ENCODE data around the gene F2RL3.

Gene F2RL3

DNA sequence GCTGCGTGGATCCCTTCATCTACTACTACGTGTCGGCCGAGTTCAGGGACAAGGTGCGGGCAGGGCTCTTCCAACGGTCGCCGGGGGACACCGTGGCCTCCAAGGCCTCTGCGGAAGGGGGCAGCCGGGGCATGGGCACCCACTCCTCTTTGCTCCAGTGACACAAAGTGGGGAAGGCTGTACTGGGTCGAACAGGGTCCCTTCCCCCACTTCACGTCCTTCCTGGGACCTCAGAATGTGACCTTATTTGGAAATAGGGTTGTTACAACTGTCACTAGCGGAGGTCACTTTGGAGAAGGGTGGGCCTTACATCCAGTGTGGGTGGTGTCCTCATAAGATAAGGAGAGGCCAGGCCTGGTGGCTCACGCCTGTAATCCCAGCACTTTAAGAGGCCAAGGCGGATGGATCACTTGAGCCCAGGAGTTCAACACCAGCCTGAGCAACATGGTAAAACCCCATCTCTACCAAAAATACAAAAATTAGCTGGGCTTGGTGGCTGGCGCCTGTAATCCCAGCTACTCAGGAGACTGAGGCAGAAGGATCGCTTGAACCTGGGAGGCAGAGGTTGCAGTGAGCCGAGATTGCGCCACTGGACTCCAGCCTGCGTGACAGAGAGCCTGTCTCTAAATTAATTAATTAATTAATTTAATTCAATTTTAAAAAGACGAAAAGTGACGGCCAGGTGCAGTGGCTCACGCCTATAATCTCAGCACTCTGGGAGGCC, 1.8 kb downstream of the F2RL3 start:
- no peak overlapping the region for H3K4me3 ChIP-seq (ENCODE audit: low read depth, low read length)
- TF ChIP-seq CTCF (IDR thresholded peaks at IDR 0.05; ENCODE audit: low read depth, low read length) = no peak
- TF ChIP-seq POLR2A (IDR thresholded peaks at IDR 0.05; ENCODE audit: extremely low read depth, insufficient read length) = no peak
- TF ChIP-seq MAX (IDR thresholded peaks at IDR 0.05; ENCODE audit: low read depth, low read length) = no peak
- TF ChIP-seq MYC (IDR thresholded peaks at IDR 0.05; ENCODE audit: low read depth, low read length) = no peak
- peak; percentile 42 for DNase-seq (ENCODE audit: low read depth)

DNA sequence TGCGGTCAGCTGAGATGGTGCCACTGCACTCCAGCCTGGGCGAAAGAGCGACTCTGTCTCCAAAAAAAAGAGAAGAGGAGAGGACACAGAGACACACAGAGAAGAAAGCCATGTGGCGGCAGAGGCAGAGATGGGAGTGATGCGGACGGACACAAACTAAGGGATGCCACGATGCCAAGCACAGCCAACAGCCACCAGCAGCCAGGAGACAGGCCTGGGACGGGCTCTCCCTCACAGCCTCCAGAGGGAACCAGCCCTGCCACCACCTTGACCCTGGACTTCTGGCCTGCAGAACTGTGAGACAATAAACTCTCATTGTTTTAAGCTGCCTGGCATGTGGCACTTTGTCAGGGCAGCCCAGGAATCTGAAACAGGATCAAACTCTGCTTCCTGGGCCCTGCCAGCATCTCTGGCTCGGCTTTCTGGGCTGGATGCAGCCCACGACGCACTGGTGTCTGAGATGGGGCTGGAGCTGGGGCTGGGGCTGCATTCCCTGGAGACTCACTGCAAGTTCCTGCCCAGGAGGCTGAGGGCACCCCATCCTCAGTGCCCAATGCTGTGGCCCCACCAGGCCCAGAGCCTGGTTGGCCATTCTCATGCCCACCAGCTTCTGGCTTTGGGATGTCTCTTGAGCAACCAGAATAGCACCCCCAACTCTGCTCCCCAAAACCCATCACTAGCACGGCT, 3.0 kb downstream of the F2RL3 start:
- TF ChIP-seq POLR2A (IDR thresholded peaks at IDR 0.05; ENCODE audit: extremely low read depth, insufficient read length) = no peak
- no peak for TF ChIP-seq CTCF (IDR thresholded peaks at IDR 0.05; ENCODE audit: low read depth, low read length)
- TF ChIP-seq MYC (IDR thresholded peaks at IDR 0.05; ENCODE audit: low read depth, low read length) = no peak
- no peak for TF ChIP-seq MAX (IDR thresholded peaks at IDR 0.05; ENCODE audit: low read depth, low read length)
- no peak for DNase-seq (ENCODE audit: low read depth)
- no peak overlapping the region for H3K4me3 ChIP-seq (ENCODE audit: low read depth, low read length)

DNA sequence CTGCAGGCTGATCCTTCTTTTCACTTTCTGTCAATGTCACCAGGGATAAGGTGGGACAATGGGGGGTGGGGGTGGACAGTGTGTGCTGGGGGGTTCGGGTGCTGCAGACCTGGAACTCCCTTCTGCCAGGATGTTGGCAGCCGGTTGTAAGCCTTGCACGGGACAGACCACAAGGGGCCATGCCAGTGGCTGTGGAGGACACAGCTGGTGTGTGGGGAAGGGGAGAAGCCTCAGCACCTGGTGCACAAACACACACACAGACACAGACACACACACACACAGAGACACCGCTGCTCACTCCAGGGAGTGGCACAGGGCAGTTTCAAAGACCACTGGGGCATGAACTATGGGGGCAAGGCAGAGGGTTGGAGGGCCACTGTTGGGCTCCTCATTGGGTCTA, 3.6 kb downstream of the F2RL3 start:
- no peak for TF ChIP-seq POLR2A (IDR thresholded peaks at IDR 0.05; ENCODE audit: extremely low read depth, insufficient read length)
- no peak for TF ChIP-seq CTCF (IDR thresholded peaks at IDR 0.05; ENCODE audit: low read depth, low read length)
- no peak for TF ChIP-seq MYC (IDR thresholded peaks at IDR 0.05; ENCODE audit: low read depth, low read length)
- TF ChIP-seq MAX (IDR thresholded peaks at IDR 0.05; ENCODE audit: low read depth, low read length) = no peak
- no peak overlapping the region for H3K4me3 ChIP-seq (ENCODE audit: low read depth, low read length)
- no peak for DNase-seq (ENCODE audit: low read depth)

- TF ChIP-seq MYC (IDR thresholded peaks at IDR 0.05; ENCODE audit: low read depth, low read length) (no peak), POLR2A (IDR thresholded peaks at IDR 0.05; ENCODE audit: extremely low read depth, insufficient read length) (no peak), MAX (IDR thresholded peaks at IDR 0.05; ENCODE audit: low read depth, low read length) (no peak), CTCF (IDR thresholded peaks at IDR 0.05; ENCODE audit: low read depth, low read length) (no peak)
- DNase-seq (ENCODE audit: low read depth) = no peak
- no peak overlapping the region for H3K4me3 ChIP-seq (ENCODE audit: low read depth, low read length)
These were observed 4.3 kb downstream of the F2RL3 start for GRCh38 chr19:16892868-16893685.

DNA sequence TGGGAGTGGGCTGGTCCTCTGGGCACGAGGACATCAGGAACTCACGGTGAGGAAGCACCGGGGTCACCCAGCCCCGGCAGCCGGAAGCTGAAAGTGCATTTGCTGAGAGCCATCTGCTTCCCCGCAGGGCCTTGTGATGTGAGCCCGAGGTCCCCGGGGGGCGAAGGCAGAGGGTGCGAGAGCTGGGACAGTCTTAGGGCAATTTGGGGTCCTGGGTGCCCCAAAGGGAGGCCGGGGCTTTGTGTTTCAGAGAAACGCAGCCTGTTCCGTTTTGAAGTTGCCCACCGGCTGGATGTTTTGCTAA, 4.8 kb downstream of the F2RL3 start:
- DNase-seq (ENCODE audit: low read depth) = no peak
- TF ChIP-seq POLR2A (IDR thresholded peaks at IDR 0.05; ENCODE audit: extremely low read depth, insufficient read length) (no peak), CTCF (IDR thresholded peaks at IDR 0.05; ENCODE audit: low read depth, low read length) (no peak), MYC (IDR thresholded peaks at IDR 0.05; ENCODE audit: low read depth, low read length) (no peak), MAX (IDR thresholded peaks at IDR 0.05; ENCODE audit: low read depth, low read length) (no peak)
- H3K4me3 ChIP-seq (ENCODE audit: low read depth, low read length) = no peak overlapping the region
